Muscle layer of colon (tissue), 2 donors: ENCODE measurements around the gene HELZ.
"Not testable (repeated sequence)": the region's sequence is repeated elsewhere in the genome, so short reads cannot be mapped to it uniquely, and the experiment has no call there.

Experiments used
- H3K27ac ChIP-seq: one replicate; pipeline ENCODE4 v1.7.0; 2013; ENCODE audit warnings: low read depth, mild to moderate bottlenecking, low read length, moderate library complexity
- H3K27me3 ChIP-seq, 2 donors: one replicate each; pipeline ENCODE4 v1.7.0; 2013; ENCODE audit warnings: low read length in 2 of 2, mild to moderate bottlenecking in 2 of 2; ENCODE audit not compliant: insufficient read depth in 2 of 2, control insufficient read depth in 1 of 2
- H3K36me3 ChIP-seq: one replicate; pipeline ENCODE4 v1.7.0; 2013; ENCODE audit warnings: mild to moderate bottlenecking, low read length; ENCODE audit not compliant: insufficient read depth
- H3K4me1 ChIP-seq: one replicate; pipeline ENCODE4 v1.7.0; 2013; ENCODE audit warnings: mild to moderate bottlenecking, low read length; ENCODE audit not compliant: insufficient read depth
- H3K4me3 ChIP-seq, 2 donors: one replicate each; pipeline ENCODE4 v1.7.0; 2013; ENCODE audit warnings: low read length in 2 of 2, low read depth in 1 of 2, mild to moderate bottlenecking in 1 of 2, moderate library complexity in 1 of 2
- H3K9ac ChIP-seq: one replicate; pipeline ENCODE4 v1.7.0; 2013; ENCODE audit warnings: low read length
- H3K9me3 ChIP-seq: one replicate; pipeline ENCODE4 v1.7.0; 2013; ENCODE audit warnings: mild to moderate bottlenecking, low read length
- donor health status: abdominal sarcoma.
- donor health status: Adenocarcinoma of cecum.

Gene HELZ

GRCh38 chr17:67245073-67245693 lies at the start of gene HELZ:
Gene HELZ (minus strand): TSS chr17:67245196. CDS start chr17:67218804, 26,392 bp downstream.
- peaks cover 26% of the 10 kb centered on the region for H3K4me1 ChIP-seq
- H3K36me3 ChIP-seq, result no peaks in the 10 kb centered on the region
- H3K9ac ChIP-seq, result peak within 1 kb of the TSS; percentile 68

GRCh38 chr17:67293251-67294203 lies 48.5 kb upstream of the HELZ start:
- Histone ChIP-seq H3K9ac (no peak overlapping the region), H3K4me1 (peaks cover 8% of the 10 kb centered on the region), H3K9me3 (no peaks in the 10 kb centered on the region), H3K36me3 (no peaks in the 10 kb centered on the region), H3K27me3 (no peaks in the 10 kb centered on the region), H3K27ac (no peak overlapping the region), H3K4me3 (no peak overlapping the region)

More at GRCh38 chr17:67245073-67245693, at the start of gene HELZ:
- H3K9me3 ChIP-seq, result no peaks in the 10 kb centered on the region
- no peaks in the 10 kb centered on the region for H3K27me3 ChIP-seq
- H3K4me3 ChIP-seq, result peak within 1 kb of the TSS; percentile 73 to 90
- peak within 1 kb of the TSS; percentile 86 for H3K27ac ChIP-seq

GRCh38 chr17:67290711-67291291 lies 45.8 kb upstream of the HELZ start:
- no peak overlapping the region for H3K9ac ChIP-seq
- no peak overlapping the region for H3K27ac ChIP-seq

GRCh38 chr17:67290244-67290643 lies 45.2 kb upstream of the HELZ start:
- no peak overlapping the region for H3K9ac ChIP-seq
- no peaks in the 10 kb centered on the region for H3K27me3 ChIP-seq
- no peaks in the 10 kb centered on the region for H3K36me3 ChIP-seq
- H3K4me3 ChIP-seq, result no peak overlapping the region
- no peaks in the 10 kb centered on the region for H3K9me3 ChIP-seq
- H3K4me1 ChIP-seq, result peaks cover 8% of the 10 kb centered on the region
- no peak overlapping the region for H3K27ac ChIP-seq

More at GRCh38 chr17:67290711-67291291, 45.8 kb upstream of the HELZ start:
- peaks cover 8% of the 10 kb centered on the region for H3K4me1 ChIP-seq
- H3K36me3 ChIP-seq, result no peaks in the 10 kb centered on the region
- H3K9me3 ChIP-seq, result no peaks in the 10 kb centered on the region
- H3K27me3 ChIP-seq, result no peaks in the 10 kb centered on the region
- no peak overlapping the region for H3K4me3 ChIP-seq

GRCh38 chr17:67289181-67289876 lies 44.3 kb upstream of the HELZ start:
- Histone ChIP-seq H3K36me3 (no peaks in the 10 kb centered on the region), H3K27ac (no peak overlapping the region), H3K4me3 (no peak overlapping the region), H3K27me3 (no peaks in the 10 kb centered on the region), H3K4me1 (peaks cover 8% of the 10 kb centered on the region), H3K9me3 (no peaks in the 10 kb centered on the region), H3K9ac (no peak overlapping the region)

GRCh38 chr17:67286826-67287225 lies 41.8 kb upstream of the HELZ start:
- H3K9me3 ChIP-seq, H3K4me1 ChIP-seq, H3K27ac ChIP-seq, H3K36me3 ChIP-seq, H3K27me3 ChIP-seq, H3K4me3 ChIP-seq, H3K9ac ChIP-seq: not testable (repeated sequence)

GRCh38 chr17:67285360-67285759 lies 40.4 kb upstream of the HELZ start:
- Histone ChIP-seq H3K36me3 (no peaks in the 10 kb centered on the region), H3K4me3 (no peak overlapping the region), H3K9ac (no peak overlapping the region), H3K4me1 (peaks cover 8% of the 10 kb centered on the region), H3K9me3 (no peaks in the 10 kb centered on the region), H3K27me3 (no peaks in the 10 kb centered on the region), H3K27ac (no peak overlapping the region)

GRCh38 chr17:67283731-67284516 lies 38.9 kb upstream of the HELZ start:
- Histone ChIP-seq H3K27ac (no peak overlapping the region), H3K9me3 (no peaks in the 10 kb centered on the region), H3K36me3 (no peaks in the 10 kb centered on the region), H3K4me1 (no peaks in the 10 kb centered on the region), H3K27me3 (no peaks in the 10 kb centered on the region), H3K9ac (no peak overlapping the region), H3K4me3 (no peak overlapping the region)

- H3K9ac ChIP-seq, result no peak overlapping the region
- no peaks in the 10 kb centered on the region for H3K4me1 ChIP-seq
- no peaks in the 10 kb centered on the region for H3K9me3 ChIP-seq
- no peaks in the 10 kb centered on the region for H3K27me3 ChIP-seq
- H3K36me3 ChIP-seq, result no peaks in the 10 kb centered on the region
- no peak overlapping the region for H3K27ac ChIP-seq
- no peak overlapping the region for H3K4me3 ChIP-seq
Measured at GRCh38 chr17:67281743-67282142, 36.7 kb upstream of the HELZ start.

GRCh38 chr17:67281053-67281452 lies 36.1 kb upstream of the HELZ start:
- Histone ChIP-seq H3K4me1 (no peaks in the 10 kb centered on the region), H3K9me3 (no peaks in the 10 kb centered on the region), H3K27me3 (no peaks in the 10 kb centered on the region), H3K9ac (no peak overlapping the region), H3K27ac (no peak overlapping the region), H3K36me3 (no peaks in the 10 kb centered on the region), H3K4me3 (no peak overlapping the region)
